GM18873 (cell line): Measurements from ENCODE around the gene FBN2.
"Not testable (repeated sequence)": the region's sequence is repeated elsewhere in the genome, so short reads cannot be mapped to it uniquely, and the experiment has no call there.

Source experiments
- ATAC-seq: cut with Tn5 transposase; IDR thresholded peaks from one replicate; pipeline ENCODE4 v1.9.1; 2021; ENCODE audit warnings: mild to moderate bottlenecking, moderate library complexity, moderate number of reproducible peaks; ENCODE audit not compliant: unreplicated experiment, low FRiP score

Gene FBN2

GRCh38 chr5:128434993-128435392, 103.1 kb downstream of the FBN2 start:
- no peak for ATAC-seq

GRCh38 chr5:128432913-128433440, 105.1 kb downstream of the FBN2 start:
- ATAC-seq = no peak

DNA sequence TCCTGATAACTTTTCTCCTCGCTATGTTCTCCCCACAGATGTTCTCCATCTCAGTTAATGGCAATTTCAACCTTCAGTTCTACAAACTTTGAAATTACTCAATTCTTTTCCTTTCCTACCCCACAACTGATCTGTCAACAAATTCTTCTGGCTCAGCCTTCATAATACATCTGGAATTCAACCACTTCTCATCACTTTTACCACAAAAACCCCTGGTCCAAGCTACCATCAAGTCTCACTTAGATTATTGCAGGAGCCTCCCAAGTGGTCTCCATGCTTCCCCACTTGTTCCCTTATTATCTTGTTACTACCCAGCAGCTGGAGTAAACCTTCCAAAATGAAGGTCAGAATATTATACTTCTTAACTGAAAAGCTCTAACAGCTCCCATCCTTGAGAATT, 110.1 kb downstream of the FBN2 start:
- no peak for ATAC-seq

- peak; percentile 88 for ATAC-seq
Observed at GRCh38 chr5:128426090-128426534, 111.9 kb downstream of the FBN2 start.

GRCh38 chr5:128424646-128425045, 113.4 kb downstream of the FBN2 start:
- no peak for ATAC-seq

DNA sequence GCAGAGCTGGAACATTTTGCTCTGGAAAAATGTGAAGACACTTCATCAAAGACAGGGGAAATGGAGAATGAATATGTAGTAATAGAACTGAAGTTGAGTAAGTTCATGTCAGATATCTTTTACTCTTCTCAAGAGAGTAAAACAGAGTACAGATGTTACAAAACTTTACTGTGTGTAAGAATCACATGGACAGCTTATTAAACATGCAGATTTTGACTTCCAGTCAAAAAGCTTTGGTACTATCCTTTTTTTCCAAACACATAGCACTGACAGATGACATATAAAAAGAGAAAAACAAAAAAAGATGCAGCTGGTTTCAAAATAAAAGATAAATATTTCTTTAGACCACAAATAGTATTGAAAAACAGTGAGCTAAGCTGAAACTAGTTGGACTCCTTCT, 115.4 kb downstream of the FBN2 start:
- no peak for ATAC-seq

DNA sequence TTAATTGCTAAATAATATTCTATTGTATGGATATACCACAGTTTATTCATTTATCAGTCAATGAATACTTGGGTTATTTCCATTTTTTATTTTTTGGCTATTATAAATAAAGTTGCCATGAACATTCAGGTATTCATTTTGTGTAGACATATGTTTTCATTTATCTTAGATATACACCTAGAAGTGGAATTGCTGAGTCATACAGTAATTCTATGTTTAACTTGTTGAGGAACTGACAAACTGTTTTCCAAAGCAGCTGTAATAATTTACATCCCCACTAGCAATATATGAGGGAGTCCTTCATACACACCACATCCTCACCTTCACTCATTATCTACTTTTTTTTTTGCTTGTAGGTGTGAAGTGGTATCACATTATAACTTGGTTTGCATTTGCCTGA, 123.6 kb downstream of the FBN2 start:
- no peak for ATAC-seq

GRCh38 chr5:128413356-128413755, 124.7 kb downstream of the FBN2 start:
- ATAC-seq = no peak

- ATAC-seq = no peak
Observed at GRCh38 chr5:128412145-128412930, 125.7 kb downstream of the FBN2 start.

DNA sequence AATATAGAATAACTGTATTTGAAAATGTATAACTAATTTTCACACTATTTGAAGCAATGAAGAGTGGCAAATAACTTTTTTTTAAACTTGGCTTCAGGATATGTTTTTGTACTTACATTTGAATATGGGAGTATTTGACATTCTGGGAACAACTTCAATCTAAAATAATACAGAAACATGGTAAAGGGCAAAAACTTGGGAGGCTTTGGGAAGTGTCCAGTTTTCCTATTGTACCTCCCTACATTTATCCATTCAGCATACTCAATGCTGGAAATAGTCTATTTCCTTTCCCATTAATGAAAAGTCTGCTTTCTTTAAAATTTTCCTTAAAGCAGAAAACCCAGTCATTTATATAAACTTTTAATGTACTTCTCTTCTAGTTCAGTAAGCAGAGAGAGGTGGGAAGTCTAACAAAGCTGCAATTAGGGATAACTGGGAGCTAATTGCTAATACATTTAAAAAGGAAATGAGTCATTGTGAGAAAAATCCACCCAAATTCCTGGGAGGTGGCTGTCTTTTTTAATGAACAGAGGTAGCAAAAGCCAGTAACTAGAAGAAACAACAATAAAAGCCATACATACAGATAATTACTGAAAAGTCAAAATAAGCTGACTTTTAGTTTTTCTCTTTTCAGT, 128.8 kb downstream of the FBN2 start:
- no peak for ATAC-seq

GRCh38 chr5:128408622-128409021, 129.4 kb downstream of the FBN2 start:
- no peak for ATAC-seq

GRCh38 chr5:128407944-128408343, 130.1 kb downstream of the FBN2 start:
- no peak for ATAC-seq

DNA sequence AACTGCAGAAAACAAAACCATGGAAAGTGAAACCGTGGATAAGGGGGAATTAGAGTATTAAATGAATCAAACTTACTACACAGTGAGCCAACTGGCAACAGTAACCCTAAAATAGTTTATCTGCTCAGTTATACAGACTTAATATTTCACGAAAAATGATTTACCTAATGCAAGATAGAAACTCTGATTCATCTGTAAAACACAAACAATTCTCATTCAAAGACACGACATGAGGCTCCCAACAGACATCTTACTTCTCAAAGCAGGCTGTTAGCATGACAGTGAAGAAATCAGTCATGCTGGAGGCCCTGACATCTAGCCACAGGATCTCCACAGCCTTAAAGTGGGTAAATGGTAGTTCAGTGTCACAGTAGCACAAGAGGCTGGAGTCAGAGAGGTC, 131.2 kb downstream of the FBN2 start:
- no peak for ATAC-seq

DNA sequence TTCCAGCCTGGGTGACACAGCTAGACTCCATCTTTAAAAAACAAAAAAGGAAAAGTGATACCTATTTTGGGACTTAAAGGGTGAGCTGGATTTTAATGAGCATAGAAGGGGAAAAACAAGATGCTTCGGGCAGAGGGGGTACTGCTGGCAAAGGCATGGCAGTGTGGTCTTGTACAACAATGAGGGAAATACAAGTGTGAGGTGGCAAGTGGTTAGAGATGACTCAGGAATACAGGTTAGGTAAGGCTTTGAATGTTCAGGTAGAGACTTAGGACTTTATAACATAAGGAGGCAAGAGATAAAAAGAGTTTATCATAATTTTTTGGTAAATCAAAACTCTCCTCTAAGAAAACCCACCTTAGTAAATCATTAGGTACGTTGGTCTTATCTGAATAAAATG, 132.9 kb downstream of the FBN2 start:
- no peak for ATAC-seq

- no peak for ATAC-seq
Observed at GRCh38 chr5:128403333-128403732, 134.7 kb downstream of the FBN2 start.

GRCh38 chr5:128402506-128402905, 135.5 kb downstream of the FBN2 start:
- ATAC-seq = no peak

DNA sequence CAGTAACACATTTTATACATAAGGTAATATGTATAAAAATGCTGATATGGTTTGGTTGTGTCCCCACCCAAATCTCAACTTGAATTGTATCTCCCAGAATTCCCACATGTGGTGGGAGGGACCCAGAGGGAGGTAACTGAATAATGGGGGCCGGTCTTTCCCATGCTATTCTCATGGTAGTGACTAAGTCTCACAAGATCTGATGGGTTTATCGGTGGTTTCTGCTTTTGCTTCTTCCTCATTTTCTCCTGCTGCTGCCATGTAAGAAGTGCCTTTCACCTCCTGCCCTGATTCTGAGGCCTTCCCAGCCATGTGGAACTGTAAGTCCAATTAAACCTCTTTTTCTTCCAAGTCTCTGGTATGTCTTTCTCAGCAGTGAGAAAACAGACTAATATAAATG, 137.3 kb downstream of the FBN2 start:
- ATAC-seq = not testable (repeated sequence)

GRCh38 chr5:128399111-128399510, 138.9 kb downstream of the FBN2 start:
- no peak for ATAC-seq

GRCh38 chr5:128397876-128398275, 140.2 kb downstream of the FBN2 start:
- no peak for ATAC-seq

DNA sequence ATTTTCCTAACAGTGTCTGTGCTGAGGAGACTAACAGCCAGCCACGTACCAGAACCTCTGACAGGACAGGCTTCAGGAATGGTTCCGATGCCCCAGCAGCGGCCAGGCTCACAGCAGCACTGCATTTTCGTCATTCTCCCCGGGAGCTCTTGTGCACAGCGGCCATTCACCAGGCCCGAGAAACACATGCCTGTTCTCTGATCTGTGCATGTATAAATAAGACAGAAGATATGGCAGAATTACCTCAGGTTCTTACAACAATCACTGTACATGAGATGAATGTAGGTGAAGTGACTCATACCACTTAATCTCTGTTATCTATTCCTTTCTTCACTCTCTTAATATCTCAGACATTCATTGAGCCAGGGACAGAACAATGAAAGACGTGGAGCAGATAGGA, 143.0 kb downstream of the FBN2 start:
- ATAC-seq = no peak

DNA sequence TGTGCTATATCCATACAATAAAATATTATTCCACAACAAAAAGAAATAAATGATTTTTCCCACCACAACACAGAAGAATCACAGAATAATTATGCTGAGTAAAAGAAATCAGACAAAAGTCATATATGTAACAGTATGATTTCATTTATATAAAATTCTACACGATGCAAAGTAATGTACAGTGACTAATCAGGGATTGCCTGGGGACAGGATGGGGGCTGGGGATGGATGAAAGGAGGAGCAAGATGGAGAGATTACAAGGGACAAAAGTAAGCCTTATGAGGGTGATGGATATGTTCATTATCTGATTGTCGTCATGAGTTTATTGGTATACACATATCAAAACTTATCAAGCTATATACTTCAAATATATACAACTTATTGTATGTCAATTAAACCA, 154.0 kb downstream of the FBN2 start:
- ATAC-seq = no peak

- no peak for ATAC-seq
Observed at GRCh38 chr5:128380337-128380736, 157.7 kb downstream of the FBN2 start.
